ENCODE data around the gene LZTR1.

LZTR1 gene

DNA sequence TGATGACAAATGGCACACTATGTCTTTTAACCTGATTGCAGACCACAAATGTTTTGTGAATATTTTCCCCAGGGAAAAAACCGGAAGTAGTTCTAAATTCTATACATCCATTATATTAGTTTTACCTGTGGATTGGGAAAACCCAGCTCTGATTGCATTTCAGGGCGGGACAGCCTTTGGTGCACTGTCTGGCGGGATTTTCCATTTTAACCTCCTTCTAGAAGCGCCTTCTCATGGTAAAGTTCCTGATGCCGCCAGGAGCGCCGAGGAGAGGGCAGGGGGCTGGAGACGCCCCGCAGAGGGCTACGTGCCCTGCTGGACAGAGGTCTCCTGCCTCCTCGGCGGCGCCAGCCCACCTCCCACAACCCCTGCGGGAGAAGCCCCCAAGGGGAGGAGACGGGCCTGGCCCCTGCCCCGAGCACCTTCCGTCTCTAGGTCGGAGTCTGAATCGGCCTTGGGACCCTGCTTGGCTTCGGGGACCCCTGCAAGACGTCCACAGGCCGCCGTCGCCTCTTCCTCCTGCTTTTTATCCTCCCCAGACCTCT lies 31.6 kb downstream of the LZTR1 start:
- TF ChIP-seq, protein P1, sequence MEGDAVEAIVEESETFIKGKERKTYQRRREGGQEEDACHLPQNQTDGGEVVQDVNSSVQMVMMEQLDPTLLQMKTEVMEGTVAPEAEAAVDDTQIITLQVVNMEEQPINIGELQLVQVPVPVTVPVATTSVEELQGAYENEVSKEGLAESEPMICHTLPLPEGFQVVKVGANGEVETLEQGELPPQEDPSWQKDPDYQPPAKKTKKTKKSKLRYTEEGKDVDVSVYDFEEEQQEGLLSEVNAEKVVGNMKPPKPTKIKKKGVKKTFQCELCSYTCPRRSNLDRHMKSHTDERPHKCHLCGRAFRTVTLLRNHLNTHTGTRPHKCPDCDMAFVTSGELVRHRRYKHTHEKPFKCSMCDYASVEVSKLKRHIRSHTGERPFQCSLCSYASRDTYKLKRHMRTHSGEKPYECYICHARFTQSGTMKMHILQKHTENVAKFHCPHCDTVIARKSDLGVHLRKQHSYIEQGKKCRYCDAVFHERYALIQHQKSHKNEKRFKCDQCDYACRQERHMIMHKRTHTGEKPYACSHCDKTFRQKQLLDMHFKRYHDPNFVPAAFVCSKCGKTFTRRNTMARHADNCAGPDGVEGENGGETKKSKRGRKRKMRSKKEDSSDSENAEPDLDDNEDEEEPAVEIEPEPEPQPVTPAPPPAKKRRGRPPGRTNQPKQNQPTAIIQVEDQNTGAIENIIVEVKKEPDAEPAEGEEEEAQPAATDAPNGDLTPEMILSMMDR (conservative IDR thresholded peaks at IDR 0.05; ENCODE audit: low read length): no peak
- no peak for TF ChIP-seq EZH2phosphoT487 (IDR thresholded peaks at IDR 0.05; ENCODE audit: borderline replicate concordance)
- no peak overlapping the region for H3K9ac ChIP-seq (ENCODE audit: low read depth, low read length, poor library complexity, severe bottlenecking)
- H3K9me2 ChIP-seq (replicated peaks; ENCODE audit: low read depth, low read length): no peaks in the 10 kb centered on the region
- H3K4me1 ChIP-seq (ENCODE audit: insufficient read depth, low read length, poor library complexity, severe bottlenecking): no peaks in the 10 kb centered on the region
- H2AFZ ChIP-seq (ENCODE audit: low read length): no peak overlapping the region
- no peaks in the 10 kb centered on the region for H3K79me2 ChIP-seq (ENCODE audit: insufficient read depth, low read length)
- H4K20me1 ChIP-seq (ENCODE audit: insufficient read depth, low read length, poor library complexity, severe bottlenecking): no peaks in the 10 kb centered on the region
- H3K4me3 ChIP-seq (ENCODE audit: low read length, poor library complexity, severe bottlenecking): no peak overlapping the region
- H3K36me3 ChIP-seq (ENCODE audit: insufficient read depth, low read length): no peaks in the 10 kb centered on the region
- H3K4me2 ChIP-seq (ENCODE audit: low read depth, low read length, poor library complexity, severe bottlenecking): peak overlapping the region; percentile 40
- H3K9me3 ChIP-seq (ENCODE audit: insufficient read depth, low read depth, low read length): no peaks in the 10 kb centered on the region
- no peaks in the 10 kb centered on the region for H3K27me3 ChIP-seq (ENCODE audit: insufficient read depth, low read length, poor library complexity, severe bottlenecking)
- no peaks in the 10 kb centered on the region for H3F3A ChIP-seq (ENCODE audit: low read depth)

DNA sequence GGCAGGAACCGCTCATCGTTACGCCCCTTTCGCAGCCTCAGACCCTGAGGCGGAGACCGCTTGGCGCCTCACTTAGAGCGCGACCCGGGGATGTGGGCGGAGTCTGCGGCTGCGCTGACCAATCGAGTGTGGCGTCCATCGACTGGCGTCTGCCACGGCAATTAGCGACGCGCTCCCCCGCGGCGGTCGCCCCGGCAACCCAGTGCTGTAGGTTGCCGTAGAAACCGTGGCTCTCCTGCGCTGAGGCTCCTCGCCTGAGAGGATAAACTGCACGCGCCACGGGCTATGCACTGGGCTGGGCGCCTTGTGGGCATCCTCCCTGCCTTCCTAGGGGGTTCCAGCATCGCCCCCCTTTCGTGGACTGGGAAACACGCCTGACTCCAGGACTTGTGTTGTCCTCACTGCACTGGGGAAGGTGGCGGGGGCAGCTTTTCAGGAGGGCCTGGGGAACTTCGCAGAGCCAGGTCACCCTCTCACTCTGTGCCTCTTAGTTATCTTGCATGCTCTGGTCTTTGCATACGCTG lies 32.2 kb downstream of the LZTR1 start:
- Histone ChIP-seq H3K27me3 (ENCODE audit: insufficient read depth, low read length, poor library complexity, severe bottlenecking) (no peaks in the 10 kb centered on the region), H3K79me2 (ENCODE audit: insufficient read depth, low read length) (no peaks in the 10 kb centered on the region), H4K20me1 (ENCODE audit: insufficient read depth, low read length, poor library complexity, severe bottlenecking) (no peaks in the 10 kb centered on the region), H3K4me2 (ENCODE audit: low read depth, low read length, poor library complexity, severe bottlenecking) (peak overlapping the region; percentile 40), H3K9ac (ENCODE audit: low read depth, low read length, poor library complexity, severe bottlenecking) (no peak overlapping the region), H3K36me3 (ENCODE audit: insufficient read depth, low read length) (no peaks in the 10 kb centered on the region), H3K4me3 (ENCODE audit: low read length, poor library complexity, severe bottlenecking) (no peak overlapping the region), H3K4me1 (ENCODE audit: insufficient read depth, low read length, poor library complexity, severe bottlenecking) (no peaks in the 10 kb centered on the region), H3K9me2 (replicated peaks; ENCODE audit: low read depth, low read length) (no peaks in the 10 kb centered on the region), H3K9me3 (ENCODE audit: insufficient read depth, low read depth, low read length) (no peaks in the 10 kb centered on the region), H3F3A (ENCODE audit: low read depth) (no peaks in the 10 kb centered on the region), H2AFZ (ENCODE audit: low read length) (no peak overlapping the region)
- TF ChIP-seq, protein P1 (conservative IDR thresholded peaks at IDR 0.05; ENCODE audit: low read length): no peak
- TF ChIP-seq EZH2phosphoT487 (IDR thresholded peaks at IDR 0.05; ENCODE audit: borderline replicate concordance): no peak

DNA sequence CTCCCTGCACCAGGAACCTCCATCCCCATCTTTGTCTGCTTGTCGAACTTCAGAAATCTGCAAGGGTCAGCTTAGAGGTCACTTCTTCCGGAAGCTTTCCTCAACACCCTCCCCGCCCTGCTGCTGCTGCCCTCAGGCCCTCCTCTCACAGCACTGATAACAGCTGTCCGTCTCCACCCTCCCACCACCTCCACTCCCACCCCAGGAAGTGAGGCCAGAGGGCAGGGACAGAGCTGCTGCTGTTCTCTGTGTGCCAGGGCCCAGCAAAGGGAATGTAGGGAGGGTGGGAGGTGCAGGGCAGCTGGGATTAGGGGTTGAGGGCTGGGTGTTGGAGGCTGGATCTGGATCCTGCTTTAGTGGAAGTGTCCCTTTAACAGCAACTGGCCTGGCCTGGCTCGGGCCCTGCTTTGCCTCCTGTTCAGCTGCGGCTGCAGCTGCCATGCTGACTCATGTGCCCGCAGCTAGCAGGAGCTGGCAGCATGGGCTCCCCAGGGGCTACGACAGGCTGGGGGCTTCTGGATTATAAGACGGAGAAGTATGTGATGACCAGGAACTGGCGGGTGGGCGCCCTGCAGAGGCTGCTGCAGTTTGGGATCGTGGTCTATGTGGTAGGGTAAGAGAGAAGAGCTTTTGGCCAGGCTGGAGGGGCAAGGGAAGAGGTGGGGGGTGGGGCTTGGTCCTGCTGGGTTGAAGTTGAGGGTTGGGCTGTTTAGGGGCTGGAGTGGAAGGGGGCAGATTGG lies 32.8 kb downstream of the LZTR1 start, which contains the start of gene P2RX6:
Gene P2RX6 (plus strand): TSS at position 440 of the 740 bp plus-strand sequence. CDS start 10 bp downstream, at position 450.
- H3K4me2 ChIP-seq (ENCODE audit: low read depth, low read length, poor library complexity, severe bottlenecking): peak within 1 kb of the TSS; percentile 40
- no peaks in the 10 kb centered on the region for H3K27me3 ChIP-seq (ENCODE audit: insufficient read depth, low read length, poor library complexity, severe bottlenecking)
- no peaks in the 10 kb centered on the region for H3K9me2 ChIP-seq (replicated peaks; ENCODE audit: low read depth, low read length)
- H4K20me1 ChIP-seq (ENCODE audit: insufficient read depth, low read length, poor library complexity, severe bottlenecking): no peaks in the 10 kb centered on the region
- no peaks in the 10 kb centered on the region for H3K9me3 ChIP-seq (ENCODE audit: insufficient read depth, low read depth, low read length)
- H3F3A ChIP-seq (ENCODE audit: low read depth): no peaks in the 10 kb centered on the region
- no peak within 1 kb of the TSS for H2AFZ ChIP-seq (ENCODE audit: low read length)
- no peaks in the 10 kb centered on the region for H3K4me1 ChIP-seq (ENCODE audit: insufficient read depth, low read length, poor library complexity, severe bottlenecking)
- no peaks in the 10 kb centered on the region for H3K79me2 ChIP-seq (ENCODE audit: insufficient read depth, low read length)
- H3K36me3 ChIP-seq (ENCODE audit: insufficient read depth, low read length): no peaks in the 10 kb centered on the region
- H3K4me3 ChIP-seq (ENCODE audit: low read length, poor library complexity, severe bottlenecking): no peak within 1 kb of the TSS
- no peak within 1 kb of the TSS for H3K9ac ChIP-seq (ENCODE audit: low read depth, low read length, poor library complexity, severe bottlenecking)
- no peak for TF ChIP-seq EZH2phosphoT487 (IDR thresholded peaks at IDR 0.05; ENCODE audit: borderline replicate concordance)
- TF ChIP-seq, protein P1 (conservative IDR thresholded peaks at IDR 0.05; ENCODE audit: low read length): no peak
